Left ventricle myocardium inferior (tissue), 1 donor: ENCODE data around the gene NDUFS8. TPM values are rescaled to one million over a fixed set of nuclear protein-coding genes. Genes with fewer than 3 reads are reported as not detected.

Experiments
- DNase-seq: peaks from one replicate; pipeline ENCODE4 v3.0.0-alpha.2; 2020
- H3K27ac ChIP-seq: fragments of 200-600 bp; replicated peaks from 2 replicates; pipeline ENCODE4 v1.8.0; 2021
- H3K27me3 ChIP-seq: fragments of 200-600 bp; 2 replicates; pipeline ENCODE4 v1.8.0; 2021; ENCODE audit warnings: low read depth
- H3K36me3 ChIP-seq: fragments of 200-600 bp; 2 replicates; pipeline ENCODE4 v1.8.0; 2021
- H3K4me1 ChIP-seq: fragments of 200-600 bp; 2 replicates; pipeline ENCODE4 v1.8.0; 2021
- H3K4me3 ChIP-seq: fragments of 200-600 bp; 2 replicates; pipeline ENCODE4 v1.8.0; 2021; ENCODE audit warnings: mild to moderate bottlenecking, moderate library complexity
- H3K9me3 ChIP-seq: fragments of 200-600 bp; replicated peaks from 2 replicates; pipeline ENCODE4 v1.8.0; 2021
- intact Hi-C: fragments of 100-400 bp; cut with micrococcal nuclease; formaldehyde crosslinking; loops from one replicate; pipeline ENCODE4 v1.11.0; 2022
- total RNA-seq: library from RNA; stranded (reverse); fragmentation: NEBNext Ultra II Directional; extraction: Animal tissue kit (Norgen Biotek cat#: 25700); gene quantifications from one replicate; pipeline ENCODE4 v1.2.1, GENCODE V29; 2021
- TF ChIP-seq, protein P1 (sequence below): fragments of 200-600 bp; IDR thresholded peaks from 2 replicates; pipeline ENCODE4 v1.8.0; 2021; ENCODE audit warnings: antibody characterized with exemption, mild to moderate bottlenecking, borderline replicate concordance
- donor health status: DM: no; HTN: yes; CAD: no; lungs with severe emphysema.

Gene NDUFS8
- total RNA-seq, 1 donor from 2014 or later = 436 TPM

DNA sequence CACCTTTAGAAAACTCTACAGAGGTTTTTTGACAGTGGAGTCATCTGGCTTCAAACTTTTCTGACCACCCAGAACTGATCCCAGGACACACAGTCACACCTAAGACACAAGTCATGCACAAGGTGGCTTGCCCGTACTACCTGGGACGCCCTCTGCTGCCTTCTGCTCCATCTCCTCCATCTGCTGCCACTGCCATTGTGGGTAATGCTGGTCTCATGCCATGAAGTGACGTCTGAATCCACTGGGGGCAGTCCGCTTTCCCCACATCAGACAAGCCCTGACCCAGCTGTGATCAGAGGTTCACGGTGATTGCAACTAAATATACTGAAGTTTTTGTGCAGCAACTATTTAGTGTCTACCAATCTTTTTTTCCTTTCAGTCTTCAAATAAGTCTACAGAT lies 5.4 kb upstream of the NDUFS8 start:
- Histone ChIP-seq H3K4me1 (peaks cover 8% of the 10 kb centered on the region), H3K9me3 (peaks cover 11% of the 10 kb centered on the region), H3K27ac (no peak overlapping the region), H3K36me3 (peaks cover 5% of the 10 kb centered on the region), H3K4me3 (no peak overlapping the region), H3K27me3 (no peaks in the 10 kb centered on the region)
- intact Hi-C loops = no loop called here
- TF ChIP-seq, protein P1, sequence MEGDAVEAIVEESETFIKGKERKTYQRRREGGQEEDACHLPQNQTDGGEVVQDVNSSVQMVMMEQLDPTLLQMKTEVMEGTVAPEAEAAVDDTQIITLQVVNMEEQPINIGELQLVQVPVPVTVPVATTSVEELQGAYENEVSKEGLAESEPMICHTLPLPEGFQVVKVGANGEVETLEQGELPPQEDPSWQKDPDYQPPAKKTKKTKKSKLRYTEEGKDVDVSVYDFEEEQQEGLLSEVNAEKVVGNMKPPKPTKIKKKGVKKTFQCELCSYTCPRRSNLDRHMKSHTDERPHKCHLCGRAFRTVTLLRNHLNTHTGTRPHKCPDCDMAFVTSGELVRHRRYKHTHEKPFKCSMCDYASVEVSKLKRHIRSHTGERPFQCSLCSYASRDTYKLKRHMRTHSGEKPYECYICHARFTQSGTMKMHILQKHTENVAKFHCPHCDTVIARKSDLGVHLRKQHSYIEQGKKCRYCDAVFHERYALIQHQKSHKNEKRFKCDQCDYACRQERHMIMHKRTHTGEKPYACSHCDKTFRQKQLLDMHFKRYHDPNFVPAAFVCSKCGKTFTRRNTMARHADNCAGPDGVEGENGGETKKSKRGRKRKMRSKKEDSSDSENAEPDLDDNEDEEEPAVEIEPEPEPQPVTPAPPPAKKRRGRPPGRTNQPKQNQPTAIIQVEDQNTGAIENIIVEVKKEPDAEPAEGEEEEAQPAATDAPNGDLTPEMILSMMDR = no peak
- no peak for DNase-seq

DNA sequence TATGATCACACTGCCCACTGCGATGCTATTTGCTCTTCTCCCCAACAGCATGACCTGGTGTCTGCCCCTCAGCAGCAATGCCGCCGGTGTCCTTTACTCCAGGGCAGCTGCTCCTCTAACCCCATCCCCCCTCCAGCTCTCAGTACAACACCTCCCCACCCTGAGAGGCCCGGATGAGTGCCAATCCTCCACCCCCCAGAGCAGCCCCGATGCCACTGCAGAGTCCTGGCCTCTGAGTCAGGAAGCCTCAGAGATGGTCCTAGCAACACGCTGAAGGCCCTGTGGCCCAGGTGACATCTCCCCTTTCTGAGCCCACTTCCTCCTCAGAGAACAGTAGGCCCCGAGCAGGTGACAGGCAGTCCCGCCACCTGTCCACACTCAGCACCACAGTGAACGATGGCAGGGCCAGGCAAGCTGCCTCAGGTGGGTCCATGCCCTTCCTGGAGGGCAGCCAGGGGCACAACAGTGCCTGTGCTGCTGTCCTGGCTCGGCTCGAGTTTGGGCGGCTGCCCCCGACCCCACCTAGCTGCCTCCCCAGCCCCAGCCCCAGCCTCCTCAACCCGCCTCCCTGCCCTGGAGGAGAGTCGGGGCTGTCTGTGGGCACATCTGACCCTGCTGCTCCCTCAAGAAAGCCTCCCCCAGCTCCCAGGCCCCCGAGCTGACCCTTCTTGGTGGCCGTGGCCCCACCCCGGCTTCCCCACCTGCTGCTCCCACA lies 3.9 kb upstream of the NDUFS8 start:
- Histone ChIP-seq H3K27me3 (no peaks in the 10 kb centered on the region), H3K27ac (no peak overlapping the region), H3K4me1 (peaks cover 21% of the 10 kb centered on the region), H3K9me3 (peaks cover 11% of the 10 kb centered on the region), H3K4me3 (no peak overlapping the region), H3K36me3 (peaks cover 5% of the 10 kb centered on the region)
- DNase-seq = no peak
- intact Hi-C loops = no loop called here
- TF ChIP-seq, protein P1 = no peak

DNA sequence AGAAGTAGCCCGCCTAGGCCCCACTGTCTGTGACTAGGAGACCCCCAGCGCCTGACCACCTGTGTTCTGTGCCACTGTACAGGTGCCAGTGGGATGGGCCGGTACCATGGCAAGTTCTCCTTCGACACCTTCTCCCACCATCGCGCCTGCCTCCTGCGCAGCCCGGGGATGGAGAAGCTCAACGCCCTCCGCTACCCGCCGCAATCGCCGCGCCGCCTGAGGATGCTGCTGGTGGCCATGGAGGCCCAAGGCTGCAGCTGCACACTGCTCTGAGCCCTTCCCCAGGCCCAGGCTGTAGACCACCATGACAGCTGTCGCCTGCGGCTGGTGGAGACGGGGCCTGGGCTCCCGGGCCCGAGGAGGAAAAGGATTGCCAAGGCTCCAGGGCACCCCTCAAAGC lies 2.8 kb upstream of the NDUFS8 start:
- TF ChIP-seq, protein P1 = no peak
- no peak for DNase-seq
- Histone ChIP-seq H3K36me3 (peaks cover 10% of the 10 kb centered on the region), H3K27ac (no peak overlapping the region), H3K27me3 (no peaks in the 10 kb centered on the region), H3K4me3 (no peak overlapping the region), H3K4me1 (peaks cover 32% of the 10 kb centered on the region), H3K9me3 (peaks cover 11% of the 10 kb centered on the region)
- intact Hi-C loops = no loop called here

DNA sequence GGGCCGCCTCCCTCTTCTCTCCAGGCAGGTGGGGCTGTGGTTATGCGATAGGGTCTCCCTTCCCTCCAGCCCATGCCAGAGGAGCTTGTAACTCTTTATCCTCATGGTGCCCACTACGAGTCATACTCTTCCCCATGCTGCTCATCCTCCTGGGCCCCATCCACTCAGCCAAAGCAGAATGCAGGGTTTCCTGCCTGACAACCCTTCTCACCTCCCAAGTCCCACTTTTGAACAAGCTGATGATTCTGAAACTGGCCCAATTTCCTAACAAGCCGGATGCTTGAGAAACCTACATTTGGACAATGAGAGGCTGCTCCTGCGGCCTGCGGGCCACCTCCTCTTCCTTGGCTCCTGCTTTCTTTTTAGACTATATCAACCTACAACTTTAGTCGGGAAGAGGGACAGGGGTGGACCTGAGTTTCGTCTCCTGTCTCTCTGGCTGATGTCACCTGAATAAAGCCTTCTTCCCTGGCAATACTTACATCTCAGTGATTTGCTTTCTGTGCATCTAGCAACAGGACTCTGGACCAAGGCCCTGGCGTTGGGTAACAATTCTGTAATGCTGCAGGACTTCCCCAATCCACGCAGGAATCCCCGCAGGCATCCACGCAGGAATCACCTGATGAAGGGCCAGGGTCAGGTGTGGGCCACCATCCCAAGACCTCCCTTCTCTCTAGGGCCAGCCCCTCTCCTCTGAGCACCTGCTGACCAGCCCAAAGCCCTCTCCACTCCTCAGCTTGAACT lies 1.5 kb upstream of the NDUFS8 start:
- TF ChIP-seq, protein P1 = no peak
- H3K4me1 ChIP-seq = peaks cover 45% of the 10 kb centered on the region
- H3K36me3 ChIP-seq = peaks cover 23% of the 10 kb centered on the region
- H3K4me3 ChIP-seq = no peak overlapping the region
- intact Hi-C loops = no loop called here
- DNase-seq = no peak
- no peaks in the 10 kb centered on the region for H3K27me3 ChIP-seq
- H3K9me3 ChIP-seq = peaks cover 11% of the 10 kb centered on the region
- no peak overlapping the region for H3K27ac ChIP-seq

DNA sequence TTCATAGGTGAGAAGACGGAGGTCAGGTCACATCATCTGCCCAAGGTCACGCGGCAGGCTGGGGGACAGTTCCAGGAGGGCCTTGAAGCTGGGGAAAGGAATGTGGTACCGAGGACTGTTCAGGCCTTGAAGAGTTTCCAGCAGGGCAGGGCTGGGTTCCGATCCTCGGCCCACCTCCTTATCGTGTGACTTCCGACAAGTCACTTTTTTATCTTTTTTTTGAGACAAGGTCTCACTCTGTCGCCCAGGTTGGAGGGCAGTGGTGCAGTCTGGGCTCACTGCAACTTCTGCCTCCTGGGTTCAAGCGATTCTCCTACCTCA lies 623 bp downstream of the NDUFS8 start:
- no peak for DNase-seq
- intact Hi-C loops = no loop called here
- Histone ChIP-seq H3K27ac (peak overlapping the region; percentile 94), H3K27me3 (no peaks in the 10 kb centered on the region), H3K4me3 (peak overlapping the region; percentile 89), H3K36me3 (peaks cover 31% of the 10 kb centered on the region), H3K9me3 (no peaks in the 10 kb centered on the region), H3K4me1 (peaks cover 62% of the 10 kb centered on the region)
- TF ChIP-seq, protein P1 = no peak
